CD8-positive, alpha-beta memory T cell (primary cell): ENCODE results near the gene UAP1L1. TPM values are rescaled to one million over a fixed set of nuclear protein-coding genes. Genes with fewer than 3 reads are reported as not detected.

ENCODE experiments used
- CTCF ChIA-PET: fragments of 350-600 bp; sonication (Branson Sonifier 250); formaldehyde crosslinking; loops from one replicate; lab custom pipeline; 2021; ENCODE audit warnings: antibody characterized with exemption; lab: Charles Lee
- POLR2A ChIA-PET: fragments of 350-600 bp; sonication (Branson Sonifier 250); formaldehyde crosslinking; loops from one replicate; lab custom pipeline; 2021; ENCODE audit warnings: antibody characterized with exemption; lab: Charles Lee
- DNase-seq, 5 donors: peaks; one replicate each; pipeline versions ENCODE4 v3.0.0 to v3.0.0-alpha.2; 2020 to 2022; ENCODE audit warnings: mixed read lengths in 1 of 5
- H3K27ac ChIP-seq: one replicate; pipeline ENCODE4 v1.7.0; 2013; ENCODE audit warnings: low read depth, mild to moderate bottlenecking, low read length, moderate library complexity
- H3K27me3 ChIP-seq: 2 replicates; pipeline ENCODE4 v1.7.0; 2013; ENCODE audit warnings: low read length, mild to moderate bottlenecking; ENCODE audit not compliant: insufficient read depth, poor library complexity, severe bottlenecking
- H3K36me3 ChIP-seq: 2 replicates; pipeline ENCODE4 v1.7.0; 2013; ENCODE audit warnings: mild to moderate bottlenecking, low read length, moderate library complexity; ENCODE audit not compliant: insufficient read depth
- H3K4me1 ChIP-seq: 2 replicates; pipeline ENCODE4 v1.7.0; 2013; ENCODE audit warnings: mild to moderate bottlenecking, low read length, moderate library complexity; ENCODE audit not compliant: insufficient read depth
- H3K4me3 ChIP-seq: 2 replicates; pipeline ENCODE4 v1.7.0; 2013; ENCODE audit warnings: mild to moderate bottlenecking, low read length
- H3K9me3 ChIP-seq: 2 replicates; pipeline ENCODE4 v1.7.0; 2013; ENCODE audit warnings: mild to moderate bottlenecking, low read length
- H3K27ac Mint-ChIP-seq, 8 donors: one replicate each; pipeline ENCODE4 v1.8.0; 2020 to 2021; ENCODE audit warnings: mixed read lengths in 8 of 8, mild to moderate bottlenecking in 6 of 8, inconsistent platforms in 3 of 8, moderate library complexity in 3 of 8
- H3K27me3 Mint-ChIP-seq, 2 donors: one replicate each; pipeline ENCODE4 v1.8.0; 2020 to 2021; ENCODE audit warnings: mixed read lengths in 2 of 2, mild to moderate bottlenecking in 1 of 2, moderate library complexity in 1 of 2
- H3K36me3 Mint-ChIP-seq, 3 donors: one replicate each; pipeline ENCODE4 v1.8.0; 2020 to 2021; ENCODE audit warnings: mixed read lengths in 3 of 3, inconsistent platforms in 1 of 3, mild to moderate bottlenecking in 1 of 3
- H3K4me1 Mint-ChIP-seq, 3 donors: one replicate each; pipeline ENCODE4 v1.8.0; 2020 to 2021; ENCODE audit warnings: mixed read lengths in 3 of 3, inconsistent platforms in 1 of 3, mild to moderate bottlenecking in 1 of 3
- H3K4me3 Mint-ChIP-seq, 7 donors: one replicate each; pipeline ENCODE4 v1.8.0; 2020 to 2021; ENCODE audit warnings: mixed read lengths in 7 of 7, mild to moderate bottlenecking in 6 of 7, moderate library complexity in 4 of 7, inconsistent platforms in 2 of 7
- H3K9me3 Mint-ChIP-seq, 5 donors: one replicate each; pipeline ENCODE4 v1.8.0; 2020 to 2022; ENCODE audit warnings: mixed read lengths in 5 of 5, mild to moderate bottlenecking in 3 of 5, moderate library complexity in 2 of 5, inconsistent platforms in 1 of 5
- polyA plus RNA-seq: library from polyadenylated mRNA; unstranded; fragments of 300-500 nt; fragmentation: Illumina TruSeq; gene quantifications from one replicate; pipeline ENCODE4 v1.2.3, GENCODE V29; 2021
- total RNA-seq, 2 experiments: library from RNA; stranded (reverse); gene quantifications; one replicate each; pipeline ENCODE4 v1.2.3, GENCODE V29; 2021

Gene UAP1L1
- total and polyA plus RNA-seq, 3 experiments from 2014 or later = 4.6 to 15.5 (median 15.3) TPM

DNA sequence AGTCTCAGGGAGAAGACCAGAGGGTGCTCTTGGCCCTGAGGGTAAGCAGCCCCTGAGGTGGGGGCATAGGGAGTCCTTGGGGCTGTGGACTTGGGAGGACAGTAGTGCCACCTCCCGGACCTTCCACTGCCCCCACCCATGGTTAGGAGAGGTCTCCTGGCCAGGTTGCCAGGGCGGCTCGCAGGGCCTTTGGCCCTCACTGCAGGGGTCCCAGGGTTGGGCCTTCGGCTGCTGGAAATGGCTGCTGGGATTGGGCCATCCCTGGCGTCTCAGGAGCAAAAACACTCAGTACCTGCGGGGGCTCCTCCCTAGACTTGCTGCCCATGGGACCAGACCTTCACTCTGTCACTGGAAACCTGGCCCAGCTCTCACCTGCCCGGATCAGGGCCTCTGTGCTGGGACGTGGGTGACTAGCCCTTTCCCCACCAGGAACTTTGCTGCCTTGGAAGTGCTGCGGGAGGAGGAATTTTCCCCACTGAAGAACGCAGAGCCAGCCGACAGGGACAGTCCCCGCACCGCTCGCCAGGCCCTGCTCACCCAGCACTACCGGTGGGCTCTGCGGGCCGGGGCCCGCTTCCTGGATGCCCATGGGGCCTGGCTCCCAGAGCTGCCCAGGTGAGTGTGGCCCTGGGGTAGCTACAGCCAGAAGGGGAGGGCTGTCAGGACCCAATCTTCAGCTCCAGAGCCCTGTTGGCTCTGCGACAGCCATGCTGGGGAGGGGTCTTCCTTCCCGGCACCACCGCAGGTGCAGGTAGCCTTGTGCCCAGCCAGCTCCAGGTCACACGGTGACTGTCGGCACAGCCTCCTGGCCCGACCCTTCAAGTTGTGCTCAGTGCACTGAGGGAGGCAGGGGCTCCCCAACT lies 3.2 kb downstream of the UAP1L1 start:
- peaks cover 3% of the 10 kb centered on the region for H3K36me3 ChIP-seq
- POLR2A ChIA-PET = no interaction called here
- no peaks in the 10 kb centered on the region for H3K27me3 Mint-ChIP-seq
- H3K4me1 ChIP-seq = peaks cover 9% of the 10 kb centered on the region
- no peaks in the 10 kb centered on the region for H3K9me3 Mint-ChIP-seq
- no peak overlapping the region for H3K27ac ChIP-seq
- peak overlapping the region in 1 of 7 donors; percentile 46 for H3K4me3 Mint-ChIP-seq
- no peak for DNase-seq
- peaks cover 2 to 10% (median 4%) of the 10 kb centered on the region in 3 donors for H3K4me1 Mint-ChIP-seq
- no peak overlapping the region for H3K4me3 ChIP-seq
- no peaks in the 10 kb centered on the region for H3K27me3 ChIP-seq
- H3K27ac Mint-ChIP-seq = no peak overlapping the region
- H3K36me3 Mint-ChIP-seq = peaks cover 0 to 20% (median 0%) of the 10 kb centered on the region in 3 donors
- no peaks in the 10 kb centered on the region for H3K9me3 ChIP-seq
- CTCF ChIA-PET = interaction anchor here (0.8 to 1.3 kb wide), 2 partner anchors 13 kb away, joined by 3 to 5 read pairs; no protein-coding TSS in a partner anchor

DNA sequence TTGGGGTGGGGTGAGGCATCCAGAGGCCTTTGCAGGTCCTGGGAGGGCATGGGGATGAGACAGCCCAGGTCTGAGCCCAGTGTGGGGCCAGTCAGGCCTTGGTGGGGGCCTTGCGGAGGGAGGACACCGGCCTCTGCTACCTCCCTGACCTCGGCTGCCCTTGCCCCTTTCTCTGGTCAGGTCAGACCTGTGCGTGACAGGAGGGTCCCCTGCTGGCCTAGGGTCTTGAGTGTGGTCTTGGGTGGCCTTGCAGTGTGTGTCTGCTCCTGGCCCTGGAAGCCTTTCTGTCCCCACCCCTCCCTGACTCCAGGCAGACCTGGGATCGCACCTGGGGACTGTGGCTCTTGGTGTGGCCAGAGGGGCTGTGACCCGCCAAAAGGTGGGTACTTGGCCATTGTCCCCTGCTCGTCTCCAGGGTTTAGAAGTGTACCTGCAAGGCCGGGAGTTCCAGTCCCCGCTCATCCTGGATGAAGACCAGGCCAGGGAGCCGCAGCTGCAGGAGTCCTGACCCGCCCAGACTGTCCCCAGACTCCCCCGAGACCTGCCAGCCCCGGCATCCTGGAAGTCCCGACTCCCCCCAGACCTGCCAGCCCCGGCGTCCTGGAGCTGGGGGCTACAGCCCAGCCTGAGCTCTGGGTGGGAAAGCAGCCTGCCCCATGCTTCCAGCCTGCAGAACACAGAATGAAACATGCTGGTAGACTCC lies 5.1 kb downstream of the UAP1L1 start:
- H3K4me1 ChIP-seq = peaks cover 17% of the 10 kb centered on the region
- no peaks in the 10 kb centered on the region for H3K27me3 Mint-ChIP-seq
- H3K36me3 Mint-ChIP-seq = peaks cover 0 to 25% (median 0%) of the 10 kb centered on the region in 3 donors
- DNase-seq = no peak
- H3K4me3 ChIP-seq = no peak overlapping the region
- H3K4me3 Mint-ChIP-seq = peak overlapping the region in 1 of 7 donors; percentile 36
- CTCF ChIA-PET = interaction anchor here (1.1 to 1.6 kb wide), 3 partner anchors 12 to 19 kb away, joined by 3 to 6 read pairs (median 4); partner anchors contain the start of gene SAPCD2
- no peaks in the 10 kb centered on the region for H3K9me3 ChIP-seq
- POLR2A ChIA-PET = no interaction called here
- H3K36me3 ChIP-seq = peaks cover 3% of the 10 kb centered on the region
- H3K27ac Mint-ChIP-seq = no peak overlapping the region
- peaks cover 7 to 17% (median 8%) of the 10 kb centered on the region in 3 donors for H3K4me1 Mint-ChIP-seq
- H3K27ac ChIP-seq = no peak overlapping the region
- no peaks in the 10 kb centered on the region for H3K9me3 Mint-ChIP-seq
- no peaks in the 10 kb centered on the region for H3K27me3 ChIP-seq

GRCh38 chr9:137082925-137083290 lies 5.6 kb downstream of the UAP1L1 start:
- H3K4me3 ChIP-seq = no peak overlapping the region
- Mint-ChIP-seq H3K27me3 (no peaks in the 10 kb centered on the region), H3K36me3 (peaks cover 0 to 28% (median 0%) of the 10 kb centered on the region in 3 donors), H3K4me1 (peaks cover 12 to 23% (median 13%) of the 10 kb centered on the region in 3 donors), H3K4me3 (no peak overlapping the region), H3K27ac (peak overlapping the region in 1 of 8 donors; percentile 14), H3K9me3 (no peaks in the 10 kb centered on the region)
- no peaks in the 10 kb centered on the region for H3K27me3 ChIP-seq
- H3K9me3 ChIP-seq = no peaks in the 10 kb centered on the region
- DNase-seq = no peak
- CTCF ChIA-PET = interaction anchor here (1.6 kb wide), 1 partner anchor 15 kb away, joined by 6 read pairs; no protein-coding TSS in a partner anchor
- H3K4me1 ChIP-seq = peaks cover 22% of the 10 kb centered on the region
- POLR2A ChIA-PET = interaction anchor here (1.3 kb wide), 1 partner anchor 13 kb away, joined by 4 read pairs; no protein-coding TSS in a partner anchor
- H3K27ac ChIP-seq = no peak overlapping the region
- peaks cover 3% of the 10 kb centered on the region for H3K36me3 ChIP-seq

DNA sequence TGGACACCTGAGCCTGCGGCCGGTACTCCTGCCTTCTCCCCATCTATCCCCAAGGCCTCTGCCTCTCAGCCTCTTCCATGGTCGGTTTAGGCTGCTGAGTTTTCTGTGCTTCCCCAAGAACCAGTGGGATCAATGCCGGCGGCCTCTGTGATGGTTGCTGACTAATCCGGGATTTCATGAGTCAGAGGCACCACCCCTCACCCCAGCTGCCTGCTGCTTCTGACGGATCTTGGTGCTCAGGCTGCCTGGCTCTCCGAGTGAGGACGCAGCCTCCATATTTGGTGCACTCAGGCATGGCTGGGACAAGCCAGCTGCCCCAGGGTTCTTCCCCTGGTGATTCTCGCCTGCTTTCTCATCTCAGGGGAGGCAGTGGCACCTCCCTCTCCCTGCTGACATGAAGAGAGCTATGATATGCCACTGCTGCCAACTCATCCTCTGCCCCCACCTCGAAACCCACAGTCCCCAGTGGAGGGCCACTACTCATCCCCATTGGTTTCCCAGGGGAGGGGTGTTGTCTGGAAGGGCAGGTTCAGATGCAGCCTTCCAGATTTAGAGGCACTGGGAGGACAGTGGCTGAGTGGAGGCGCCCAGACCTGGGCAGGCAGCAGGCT lies 6.2 kb downstream of the UAP1L1 start:
- CTCF ChIA-PET = interaction anchor here (1.0 to 1.6 kb wide), 2 partner anchors 13 to 15 kb away, joined by 3 to 6 read pairs; partner anchors contain the start of gene SAPCD2
- Histone ChIP-seq H3K4me1 (peaks cover 22% of the 10 kb centered on the region), H3K27me3 (no peaks in the 10 kb centered on the region), H3K4me3 (no peak overlapping the region), H3K9me3 (no peaks in the 10 kb centered on the region), H3K36me3 (peaks cover 3% of the 10 kb centered on the region), H3K27ac (no peak overlapping the region)
- Mint-ChIP-seq H3K4me1 (peaks cover 18 to 29% (median 18%) of the 10 kb centered on the region in 3 donors), H3K27ac (peak overlapping the region in 1 of 8 donors; percentile 14), H3K4me3 (peak overlapping the region in 2 of 7 donors; percentile 12 to 61), H3K9me3 (no peaks in the 10 kb centered on the region), H3K27me3 (no peaks in the 10 kb centered on the region), H3K36me3 (peaks cover 0 to 32% (median 0%) of the 10 kb centered on the region in 3 donors)
- POLR2A ChIA-PET = interaction anchor here (1.3 kb wide), 1 partner anchor 12 kb away, joined by 4 read pairs; no protein-coding TSS in a partner anchor
- DNase-seq = no peak

DNA sequence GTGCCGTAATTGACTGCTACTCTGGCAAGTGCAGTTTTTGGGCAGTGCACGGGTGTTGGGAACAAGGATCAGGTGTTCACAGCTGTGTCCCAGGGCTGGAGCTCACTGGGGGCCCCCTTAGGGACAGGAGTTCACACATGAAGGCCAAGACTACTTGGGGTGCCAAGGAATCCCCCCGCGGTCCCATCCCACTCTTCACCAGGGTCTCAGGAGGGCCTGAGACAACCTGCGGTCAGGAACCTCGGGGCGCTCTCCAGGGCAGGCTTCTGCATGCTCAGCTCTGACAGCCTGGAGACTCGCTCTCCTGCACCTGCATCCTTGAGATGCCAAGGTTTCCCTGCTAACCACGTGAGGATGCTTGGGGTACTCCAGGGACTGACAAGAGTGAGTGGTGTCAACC lies 7.2 kb downstream of the UAP1L1 start:
- Histone ChIP-seq H3K36me3 (peaks cover 3% of the 10 kb centered on the region), H3K27me3 (no peaks in the 10 kb centered on the region), H3K9me3 (no peaks in the 10 kb centered on the region), H3K4me3 (no peak overlapping the region), H3K27ac (no peak overlapping the region), H3K4me1 (peaks cover 19% of the 10 kb centered on the region)
- Mint-ChIP-seq H3K9me3 (no peaks in the 10 kb centered on the region), H3K36me3 (peaks cover 0 to 42% (median 4%) of the 10 kb centered on the region in 3 donors), H3K27me3 (no peaks in the 10 kb centered on the region), H3K4me1 (peaks cover 21 to 39% (median 25%) of the 10 kb centered on the region in 3 donors), H3K4me3 (peak overlapping the region in 2 of 7 donors; percentile 15 to 73), H3K27ac (no peak overlapping the region)
- DNase-seq = no peak
- ChIA-PET CTCF (interaction anchor here (1.0 to 2.5 kb wide), 2 partner anchors 14 to 20 kb away, joined by 3 to 8 read pairs; partner anchors contain the start of gene SAPCD2), POLR2A (interaction anchor here (1.3 to 3.0 kb wide), 2 partner anchors 11 to 14 kb away, joined by 4 to 29 read pairs; partner anchors contain the start of gene SAPCD2)

DNA sequence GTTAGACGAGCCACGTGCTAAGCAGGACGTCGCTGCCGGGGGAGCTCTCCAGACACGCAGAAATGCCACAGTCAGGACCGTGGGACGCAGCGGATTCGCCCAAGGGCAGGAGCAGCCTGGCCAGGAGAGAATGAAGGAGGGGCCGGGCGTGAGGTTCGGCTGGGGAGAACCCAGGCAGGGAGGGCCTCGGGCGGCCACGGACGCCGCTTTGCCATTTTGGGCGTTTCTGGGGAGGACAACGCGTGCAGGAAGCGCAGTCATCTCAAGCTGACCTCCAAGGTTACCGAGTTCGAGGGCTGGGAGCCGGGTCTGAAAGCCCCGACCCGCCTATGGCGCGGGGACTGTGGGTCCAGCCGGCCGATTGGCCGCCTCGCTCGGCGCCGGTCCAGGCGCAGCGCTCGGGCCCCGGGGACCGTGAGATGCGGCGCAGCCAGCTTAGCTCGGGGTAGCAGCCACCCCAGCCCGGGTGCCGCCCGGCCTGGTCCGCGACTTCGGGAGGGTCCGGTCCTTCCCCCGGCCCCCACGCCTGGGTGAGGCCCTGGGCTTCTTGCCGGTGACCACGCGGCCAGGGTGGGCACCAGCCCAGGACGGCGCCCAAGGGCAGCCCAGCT lies 8.7 kb downstream of the UAP1L1 start:
- H3K36me3 Mint-ChIP-seq = peaks cover 0 to 51% (median 5%) of the 10 kb centered on the region in 3 donors
- peak overlapping the region; percentile 76 for H3K4me3 ChIP-seq
- H3K27me3 Mint-ChIP-seq = no peaks in the 10 kb centered on the region
- ChIA-PET POLR2A (interaction anchor here (0.8 to 3.0 kb wide), 17 partner anchors 9 to 547 kb away, joined by 3 to 45 read pairs (median 5); partner anchors contain the start of genes CCDC183, DPP7, SAPCD2 and TMEM141), CTCF (interaction anchor here (1.0 to 2.5 kb wide), 18 partner anchors 10 to 292 kb away, joined by 3 to 29 read pairs (median 4); partner anchors contain the start of genes ABCA2, FUT7, NPDC1 and RNF224)
- H3K36me3 ChIP-seq = peaks cover 4% of the 10 kb centered on the region
- H3K9me3 ChIP-seq = no peaks in the 10 kb centered on the region
- H3K9me3 Mint-ChIP-seq = no peaks in the 10 kb centered on the region
- H3K27ac ChIP-seq = peak overlapping the region; percentile 86
- peaks cover 19% of the 10 kb centered on the region for H3K4me1 ChIP-seq
- peaks cover 21 to 41% (median 23%) of the 10 kb centered on the region in 3 donors for H3K4me1 Mint-ChIP-seq
- peak overlapping the region; percentile 86 to 99 (median 94) for H3K27ac Mint-ChIP-seq
- H3K27me3 ChIP-seq = no peaks in the 10 kb centered on the region
- DNase-seq = no peak
- peak overlapping the region; percentile 83 to 93 (median 87) for H3K4me3 Mint-ChIP-seq
